ENCODE measurements around the gene BIN1.
"Not testable (repeated sequence)": the region's sequence is repeated elsewhere in the genome, so short reads cannot be mapped to it uniquely, and the experiment has no call there.

The BIN1 gene

DNA sequence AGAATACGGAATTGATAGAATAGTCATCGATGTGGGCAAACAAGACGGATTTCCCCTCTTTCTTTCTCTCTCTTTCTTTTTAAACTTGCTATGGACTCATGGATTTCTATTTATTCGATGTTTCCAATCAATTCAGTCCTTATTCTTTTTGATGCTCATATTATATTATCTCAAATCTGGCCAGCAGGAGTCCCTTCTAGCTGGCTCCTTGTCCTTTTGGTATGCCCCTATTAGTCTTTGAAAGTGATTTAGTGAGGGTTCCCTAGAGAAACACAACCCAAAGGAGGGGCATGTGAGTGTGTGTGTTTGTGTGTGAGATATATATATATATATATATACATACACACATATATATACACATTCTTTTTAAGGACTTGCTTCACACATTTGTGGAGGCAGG lies 23.5 kb upstream of the BIN1 start:
- Histone ChIP-seq H3K9ac (ENCODE audit: low read length in 2 of 2) (no peak overlapping the region), H3K36me3 (ENCODE audit: control insufficient read depth in 2 of 2, insufficient read depth in 2 of 2, low read length in 2 of 2) (no peaks in the 10 kb centered on the region), H3K27me3 (ENCODE audit: control insufficient read depth in 1 of 2, insufficient read depth in 2 of 2, low read length in 2 of 2) (no peaks in the 10 kb centered on the region), H3K4me1 (ENCODE audit: control insufficient read depth, insufficient read depth, low read length) (no peaks in the 10 kb centered on the region), H3K9me3 (ENCODE audit: control insufficient read depth in 2 of 2, low read length in 2 of 2) (no peaks in the 10 kb centered on the region), H3K4me3 (ENCODE audit: low read length in 2 of 2) (no peak overlapping the region), H3K27ac (ENCODE audit: low read length) (no peak overlapping the region)

DNA sequence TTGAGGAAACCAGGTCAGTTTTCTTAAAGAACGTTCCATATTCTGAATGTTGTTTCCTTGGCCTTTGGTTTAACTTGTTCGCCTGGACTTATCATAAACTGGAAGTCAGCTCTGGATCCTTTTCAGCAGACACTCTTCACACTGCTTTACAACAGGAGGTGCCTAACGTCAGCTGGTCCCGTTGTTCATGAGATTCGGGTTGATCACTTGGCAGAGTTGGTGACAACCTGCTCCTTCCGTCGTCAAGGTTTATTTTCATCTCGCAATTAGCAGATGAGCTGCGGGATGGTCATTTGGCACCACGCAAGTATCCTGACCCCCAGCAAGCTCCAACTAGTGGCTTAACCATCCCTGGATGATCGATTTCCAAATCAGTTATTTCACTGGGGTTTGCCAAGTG lies 23.0 kb upstream of the BIN1 start:
- Histone ChIP-seq H3K9ac (ENCODE audit: low read length in 2 of 2) (no peak overlapping the region), H3K9me3 (ENCODE audit: control insufficient read depth in 2 of 2, low read length in 2 of 2) (no peaks in the 10 kb centered on the region), H3K27ac (ENCODE audit: low read length) (no peak overlapping the region)

DNA sequence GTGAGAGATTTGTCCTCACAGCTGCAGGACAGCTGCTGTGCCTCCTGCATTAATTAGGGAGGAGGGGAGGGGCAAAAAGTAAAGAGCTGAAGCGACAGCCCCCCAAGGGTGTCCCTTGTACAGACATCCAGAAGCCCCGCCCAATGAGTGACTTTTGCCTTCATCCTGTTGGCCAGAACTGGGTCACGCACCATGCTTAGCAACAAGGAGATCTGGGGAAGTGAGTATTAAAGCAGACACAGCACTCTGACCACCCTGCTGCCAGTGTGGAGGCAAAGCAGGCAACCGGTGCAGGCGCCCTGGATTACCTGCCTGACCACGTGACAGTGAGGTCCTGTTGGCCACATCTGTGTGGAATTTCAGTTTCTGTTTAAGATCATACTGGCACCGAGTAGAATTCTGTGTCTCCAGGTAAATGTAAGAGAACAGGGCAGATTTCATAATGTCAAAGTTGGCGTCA lies 21.5 kb upstream of the BIN1 start:
- Histone ChIP-seq H3K27me3 (ENCODE audit: control insufficient read depth in 1 of 2, insufficient read depth in 2 of 2, low read length in 2 of 2) (no peaks in the 10 kb centered on the region), H3K4me1 (ENCODE audit: control insufficient read depth, insufficient read depth, low read length) (no peaks in the 10 kb centered on the region), H3K4me3 (ENCODE audit: low read length in 2 of 2) (no peak overlapping the region), H3K9me3 (ENCODE audit: control insufficient read depth in 2 of 2, low read length in 2 of 2) (no peaks in the 10 kb centered on the region), H3K27ac (ENCODE audit: low read length) (no peak overlapping the region), H3K36me3 (ENCODE audit: control insufficient read depth in 2 of 2, insufficient read depth in 2 of 2, low read length in 2 of 2) (no peaks in the 10 kb centered on the region), H3K9ac (ENCODE audit: low read length in 2 of 2) (no peak overlapping the region)

More for the DNA sequence above, 23.0 kb upstream of the BIN1 start:
- Histone ChIP-seq H3K4me1 (ENCODE audit: control insufficient read depth, insufficient read depth, low read length) (no peaks in the 10 kb centered on the region), H3K27me3 (ENCODE audit: control insufficient read depth in 1 of 2, insufficient read depth in 2 of 2, low read length in 2 of 2) (no peaks in the 10 kb centered on the region), H3K4me3 (ENCODE audit: low read length in 2 of 2) (no peak overlapping the region), H3K36me3 (ENCODE audit: control insufficient read depth in 2 of 2, insufficient read depth in 2 of 2, low read length in 2 of 2) (no peaks in the 10 kb centered on the region)

DNA sequence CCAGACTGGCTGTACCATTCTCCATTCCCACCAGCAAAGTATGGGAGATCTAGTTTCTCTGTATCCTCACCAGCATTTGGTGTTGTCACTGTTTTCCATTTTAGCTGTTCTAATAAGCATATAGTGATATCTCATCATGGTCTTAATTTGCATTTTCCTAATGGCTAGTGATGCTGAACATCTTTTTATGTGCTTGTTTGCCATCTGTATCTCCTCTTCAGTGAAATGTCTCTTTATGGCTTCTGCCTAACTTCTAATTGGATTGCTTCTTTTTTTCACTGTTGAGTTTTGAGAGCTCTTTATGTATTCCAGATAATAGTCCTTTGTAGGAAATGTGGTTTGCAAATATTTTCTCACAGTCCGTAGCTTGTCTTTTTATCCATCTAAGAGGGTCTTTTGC lies 18.9 kb upstream of the BIN1 start:
- no peaks in the 10 kb centered on the region for H3K9me3 ChIP-seq (ENCODE audit: control insufficient read depth in 2 of 2, low read length in 2 of 2)
- no peak overlapping the region for H3K9ac ChIP-seq (ENCODE audit: low read length in 2 of 2)
- peaks cover 3% of the 10 kb centered on the region for H3K4me1 ChIP-seq (ENCODE audit: control insufficient read depth, insufficient read depth, low read length)
- H3K27ac ChIP-seq (ENCODE audit: low read length), result no peak overlapping the region
- no peak overlapping the region for H3K4me3 ChIP-seq (ENCODE audit: low read length in 2 of 2)
- H3K36me3 ChIP-seq (ENCODE audit: control insufficient read depth in 2 of 2, insufficient read depth in 2 of 2, low read length in 2 of 2), result no peaks in the 10 kb centered on the region
- H3K27me3 ChIP-seq (ENCODE audit: control insufficient read depth in 1 of 2, insufficient read depth in 2 of 2, low read length in 2 of 2), result no peaks in the 10 kb centered on the region

DNA sequence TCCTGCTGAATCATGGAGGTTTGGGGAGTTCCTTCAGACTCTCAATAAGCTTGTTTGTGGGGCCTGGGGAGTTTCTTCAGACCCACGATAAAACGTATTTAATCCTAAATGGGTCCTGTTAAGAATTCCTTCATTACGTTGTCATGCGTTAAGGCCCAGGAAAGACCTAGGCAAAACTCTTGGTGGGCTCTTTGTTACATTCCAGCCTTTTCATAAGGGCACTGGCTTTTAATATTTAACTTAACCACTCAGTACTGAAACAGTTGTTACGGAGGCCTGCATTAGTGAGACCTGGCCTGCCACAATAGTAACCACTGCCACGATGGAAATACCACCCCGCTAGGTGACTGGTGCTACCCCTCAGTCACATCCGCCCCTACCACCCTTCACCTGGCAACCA lies 17.5 kb upstream of the BIN1 start:
- no peaks in the 10 kb centered on the region for H3K36me3 ChIP-seq (ENCODE audit: control insufficient read depth in 2 of 2, insufficient read depth in 2 of 2, low read length in 2 of 2)
- H3K4me1 ChIP-seq (ENCODE audit: control insufficient read depth, insufficient read depth, low read length), result peaks cover 3% of the 10 kb centered on the region
- H3K27me3 ChIP-seq (ENCODE audit: control insufficient read depth in 1 of 2, insufficient read depth in 2 of 2, low read length in 2 of 2), result no peaks in the 10 kb centered on the region
- H3K27ac ChIP-seq (ENCODE audit: low read length), result no peak overlapping the region
- H3K9ac ChIP-seq (ENCODE audit: low read length in 2 of 2), result no peak overlapping the region
- H3K9me3 ChIP-seq (ENCODE audit: control insufficient read depth in 2 of 2, low read length in 2 of 2), result no peaks in the 10 kb centered on the region
- H3K4me3 ChIP-seq (ENCODE audit: low read length in 2 of 2), result no peak overlapping the region

DNA sequence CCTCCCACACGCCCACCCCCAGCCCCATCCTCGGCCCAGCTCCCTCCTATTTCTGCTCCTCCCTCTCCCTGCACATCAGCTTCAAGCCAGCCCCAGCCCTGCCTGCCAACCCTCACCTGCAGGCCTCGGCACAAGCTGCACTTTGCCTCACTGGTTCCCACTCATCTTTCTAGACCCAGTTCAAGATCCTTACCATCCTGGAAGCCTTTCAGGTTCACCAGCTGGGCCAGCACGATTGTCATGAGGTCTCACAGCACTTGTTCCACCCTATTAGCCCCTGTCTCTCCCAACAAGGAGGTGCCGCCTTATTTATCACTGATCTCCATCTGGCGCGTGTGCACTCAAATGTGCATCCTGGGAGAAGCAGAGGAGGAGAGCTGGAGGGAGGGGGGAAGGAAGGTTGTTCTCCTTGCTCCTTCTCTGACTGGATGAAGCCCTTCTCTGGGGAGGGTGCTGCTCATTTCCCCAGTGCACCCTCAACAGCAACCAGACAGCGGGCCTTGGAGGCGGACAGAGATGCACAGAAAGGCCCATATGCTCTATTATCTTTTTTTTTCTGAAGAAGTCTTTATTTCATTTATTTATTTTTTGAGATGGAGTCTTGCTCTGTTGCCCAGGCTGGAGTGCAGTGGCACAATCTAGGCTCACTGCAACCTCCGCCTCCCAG lies 15.5 kb upstream of the BIN1 start:
- Histone ChIP-seq H3K9ac (ENCODE audit: low read length in 2 of 2) (no peak overlapping the region), H3K27ac (ENCODE audit: low read length) (no peak overlapping the region), H3K4me1 (ENCODE audit: control insufficient read depth, insufficient read depth, low read length) (peaks cover 3% of the 10 kb centered on the region), H3K4me3 (ENCODE audit: low read length in 2 of 2) (no peak overlapping the region), H3K9me3 (ENCODE audit: control insufficient read depth in 2 of 2, low read length in 2 of 2) (no peaks in the 10 kb centered on the region), H3K27me3 (ENCODE audit: control insufficient read depth in 1 of 2, insufficient read depth in 2 of 2, low read length in 2 of 2) (no peaks in the 10 kb centered on the region), H3K36me3 (ENCODE audit: control insufficient read depth in 2 of 2, insufficient read depth in 2 of 2, low read length in 2 of 2) (no peaks in the 10 kb centered on the region)

DNA sequence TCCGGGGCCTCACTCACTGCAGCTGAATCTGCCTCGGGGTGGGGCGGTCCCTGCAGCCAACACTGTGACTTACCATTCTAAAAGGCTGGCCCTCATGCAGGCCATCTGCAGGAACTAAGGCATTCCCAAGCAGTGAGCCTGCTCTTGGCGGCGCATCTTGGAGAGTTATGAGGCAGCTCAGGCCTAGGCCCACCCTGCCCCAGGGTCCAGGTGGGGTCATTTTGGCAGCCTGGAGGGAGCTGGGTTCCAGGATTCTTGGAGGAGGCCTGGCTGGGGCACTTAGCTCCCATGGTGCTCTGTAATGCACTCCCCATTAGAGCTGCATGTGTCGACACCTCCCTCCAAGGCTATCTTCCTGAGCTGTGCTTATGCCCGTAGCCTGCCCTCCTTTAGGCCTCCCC lies 14.8 kb upstream of the BIN1 start:
- H3K9me3 ChIP-seq (ENCODE audit: control insufficient read depth in 2 of 2, low read length in 2 of 2), result no peaks in the 10 kb centered on the region
- H3K4me1 ChIP-seq (ENCODE audit: control insufficient read depth, insufficient read depth, low read length), result peaks cover 3% of the 10 kb centered on the region
- H3K27me3 ChIP-seq (ENCODE audit: control insufficient read depth in 1 of 2, insufficient read depth in 2 of 2, low read length in 2 of 2), result no peaks in the 10 kb centered on the region
- no peak overlapping the region for H3K9ac ChIP-seq (ENCODE audit: low read length in 2 of 2)
- no peak overlapping the region for H3K27ac ChIP-seq (ENCODE audit: low read length)
- H3K36me3 ChIP-seq (ENCODE audit: control insufficient read depth in 2 of 2, insufficient read depth in 2 of 2, low read length in 2 of 2), result no peaks in the 10 kb centered on the region
- H3K4me3 ChIP-seq (ENCODE audit: low read length in 2 of 2), result no peak overlapping the region

DNA sequence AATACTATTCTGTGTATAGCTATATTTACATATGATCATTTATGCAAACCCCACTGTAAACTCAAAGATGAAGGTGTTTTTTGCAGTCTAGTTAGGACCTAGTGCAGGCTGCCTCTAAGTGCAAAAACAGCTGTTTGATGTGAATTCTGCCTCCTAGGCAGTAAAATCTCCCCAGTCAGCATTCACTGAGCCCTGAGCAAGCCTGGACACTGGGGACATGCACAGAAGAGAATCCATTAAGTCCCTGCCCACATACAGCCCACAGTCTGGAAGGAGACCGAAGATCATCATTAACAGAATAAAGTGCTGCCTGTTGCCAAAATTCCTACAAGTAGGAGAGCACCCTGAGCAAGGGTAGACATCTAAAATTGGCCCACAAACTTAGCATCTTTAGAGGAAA lies 14.4 kb upstream of the BIN1 start:
- Histone ChIP-seq H3K9ac (ENCODE audit: low read length in 2 of 2) (no peak overlapping the region), H3K4me3 (ENCODE audit: low read length in 2 of 2) (no peak overlapping the region), H3K36me3 (ENCODE audit: control insufficient read depth in 2 of 2, insufficient read depth in 2 of 2, low read length in 2 of 2) (no peaks in the 10 kb centered on the region), H3K27ac (ENCODE audit: low read length) (no peak overlapping the region), H3K9me3 (ENCODE audit: control insufficient read depth in 2 of 2, low read length in 2 of 2) (no peaks in the 10 kb centered on the region), H3K27me3 (ENCODE audit: control insufficient read depth in 1 of 2, insufficient read depth in 2 of 2, low read length in 2 of 2) (no peaks in the 10 kb centered on the region), H3K4me1 (ENCODE audit: control insufficient read depth, insufficient read depth, low read length) (peaks cover 3% of the 10 kb centered on the region)

DNA sequence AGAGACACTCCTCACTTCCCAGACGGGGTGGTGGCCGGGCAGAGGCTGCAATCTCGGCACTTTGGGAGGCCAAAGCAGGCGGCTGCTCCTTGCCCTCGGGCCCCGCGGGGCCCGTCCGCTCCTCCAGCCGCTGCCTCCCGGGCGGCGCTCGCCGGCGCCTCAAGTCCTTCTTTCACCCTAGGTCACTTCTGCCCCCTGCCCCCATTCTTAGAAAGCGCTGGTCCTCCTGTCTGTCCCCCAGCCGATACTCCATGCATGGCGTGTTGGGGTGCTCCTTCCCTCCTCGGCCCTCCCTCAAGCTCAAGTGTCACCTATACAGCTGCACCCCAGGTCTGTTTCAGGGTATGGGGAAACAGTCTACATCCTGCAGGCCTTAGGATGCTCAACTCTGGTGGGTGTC lies 13.5 kb upstream of the BIN1 start:
- not testable (repeated sequence) for H3K27ac ChIP-seq (ENCODE audit: low read length); H3K36me3 ChIP-seq (ENCODE audit: control insufficient read depth in 2 of 2, insufficient read depth in 2 of 2, low read length in 2 of 2)

DNA sequence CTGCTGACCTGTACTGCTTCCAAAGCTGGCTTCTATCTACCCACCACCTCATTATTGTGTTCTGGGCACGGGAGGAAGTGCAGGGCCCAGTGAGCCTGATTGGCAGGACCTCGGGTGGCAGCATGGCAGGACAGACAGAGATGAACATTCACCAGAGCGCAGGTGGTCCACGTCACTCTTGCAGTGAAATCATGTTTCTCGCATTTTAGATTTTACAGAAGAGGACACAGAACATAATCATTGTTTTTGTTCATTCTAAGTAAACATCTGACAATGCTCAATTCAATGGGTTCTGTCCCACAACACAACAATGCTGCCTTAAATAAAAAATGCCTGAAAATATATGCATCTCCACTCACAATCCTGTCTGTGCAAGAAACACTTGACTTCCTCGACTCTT lies 11.5 kb upstream of the BIN1 start:
- peaks cover 3% of the 10 kb centered on the region for H3K4me1 ChIP-seq (ENCODE audit: control insufficient read depth, insufficient read depth, low read length)
- no peak overlapping the region for H3K27ac ChIP-seq (ENCODE audit: low read length)
- H3K27me3 ChIP-seq (ENCODE audit: control insufficient read depth in 1 of 2, insufficient read depth in 2 of 2, low read length in 2 of 2), result no peaks in the 10 kb centered on the region
- H3K4me3 ChIP-seq (ENCODE audit: low read length in 2 of 2), result no peak overlapping the region
- H3K9me3 ChIP-seq (ENCODE audit: control insufficient read depth in 2 of 2, low read length in 2 of 2), result no peaks in the 10 kb centered on the region
- no peaks in the 10 kb centered on the region for H3K36me3 ChIP-seq (ENCODE audit: control insufficient read depth in 2 of 2, insufficient read depth in 2 of 2, low read length in 2 of 2)
- no peak overlapping the region for H3K9ac ChIP-seq (ENCODE audit: low read length in 2 of 2)

More for the DNA sequence above, 13.5 kb upstream of the BIN1 start:
- H3K9ac ChIP-seq (ENCODE audit: low read length in 2 of 2); H3K9me3 ChIP-seq (ENCODE audit: control insufficient read depth in 2 of 2, low read length in 2 of 2); H3K4me1 ChIP-seq (ENCODE audit: control insufficient read depth, insufficient read depth, low read length); H3K4me3 ChIP-seq (ENCODE audit: low read length in 2 of 2); H3K27me3 ChIP-seq (ENCODE audit: control insufficient read depth in 1 of 2, insufficient read depth in 2 of 2, low read length in 2 of 2): not testable (repeated sequence)

DNA sequence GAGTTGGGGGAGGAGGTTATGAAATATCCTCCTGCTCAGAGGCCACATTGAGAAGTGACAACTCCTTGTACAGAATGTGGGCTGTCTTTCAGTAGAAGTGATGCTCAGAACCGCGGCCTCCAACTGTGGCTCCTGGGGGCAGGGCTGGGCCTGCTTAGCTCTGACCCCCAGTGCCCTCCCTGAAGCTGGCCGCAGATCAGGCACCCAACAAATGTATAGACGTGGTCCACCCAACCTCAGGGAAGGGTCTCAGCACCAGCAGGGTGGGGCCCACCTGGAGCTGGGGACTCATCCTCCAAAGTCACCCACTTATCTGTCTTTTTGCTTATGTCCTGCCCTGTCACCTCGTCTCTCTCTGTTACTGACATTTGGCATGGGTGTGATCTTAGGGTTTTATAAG lies 11.1 kb upstream of the BIN1 start:
- Histone ChIP-seq H3K27ac (ENCODE audit: low read length) (no peak overlapping the region), H3K4me1 (ENCODE audit: control insufficient read depth, insufficient read depth, low read length) (peaks cover 3% of the 10 kb centered on the region), H3K9me3 (ENCODE audit: control insufficient read depth in 2 of 2, low read length in 2 of 2) (no peaks in the 10 kb centered on the region), H3K27me3 (ENCODE audit: control insufficient read depth in 1 of 2, insufficient read depth in 2 of 2, low read length in 2 of 2) (no peaks in the 10 kb centered on the region), H3K9ac (ENCODE audit: low read length in 2 of 2) (no peak overlapping the region), H3K4me3 (ENCODE audit: low read length in 2 of 2) (no peak overlapping the region), H3K36me3 (ENCODE audit: control insufficient read depth in 2 of 2, insufficient read depth in 2 of 2, low read length in 2 of 2) (no peaks in the 10 kb centered on the region)
